NOMO-1 (cell line): ENCODE measurements around the gene ADCY10.
A peak's percentile ranks its signal among the peaks of the same experiment; 100 is the strongest.

Experiments used
- DNase-seq, 2 experiments: peaks; one replicate each; lab custom pipeline; 2025; ENCODE audit not compliant: unreplicated experiment in 2 of 2; lab: John Stamatoyannopoulos, UW

ADCY10 gene

GRCh38 chr1:167786502-167786901 lies 127.4 kb downstream of the ADCY10 start:
- no peak for DNase-seq

GRCh38 chr1:167784876-167785550 lies 128.9 kb downstream of the ADCY10 start:
- no peak for DNase-seq

GRCh38 chr1:167782946-167783345 lies 131.0 kb downstream of the ADCY10 start:
- DNase-seq = no peak

- DNase-seq = no peak
These were observed 132.4 kb downstream of the ADCY10 start for GRCh38 chr1:167781558-167781957.

GRCh38 chr1:167777269-167777650 lies 136.7 kb downstream of the ADCY10 start:
- DNase-seq = no peak

GRCh38 chr1:167776616-167777268 lies 137.2 kb downstream of the ADCY10 start:
- no peak for DNase-seq

- DNase-seq = no peak
These were observed 137.8 kb downstream of the ADCY10 start for GRCh38 chr1:167776151-167776550.

- DNase-seq = no peak
These were observed 138.8 kb downstream of the ADCY10 start for GRCh38 chr1:167775178-167775577.

GRCh38 chr1:167774710-167775109 lies 139.2 kb downstream of the ADCY10 start:
- no peak for DNase-seq

GRCh38 chr1:167773516-167773915 lies 140.4 kb downstream of the ADCY10 start:
- no peak for DNase-seq

GRCh38 chr1:167772436-167772835 lies 141.5 kb downstream of the ADCY10 start:
- DNase-seq = no peak

- no peak for DNase-seq
These were observed 143.8 kb downstream of the ADCY10 start for GRCh38 chr1:167770127-167770526.

GRCh38 chr1:167767761-167768160 lies 146.2 kb downstream of the ADCY10 start:
- peak; percentile 28 to 36 for DNase-seq

- no peak for DNase-seq
These were observed 147.4 kb downstream of the ADCY10 start for GRCh38 chr1:167766538-167766937.

- DNase-seq = no peak
These were observed 148.4 kb downstream of the ADCY10 start for GRCh38 chr1:167765496-167765895.

GRCh38 chr1:167764458-167765330 lies 149.2 kb downstream of the ADCY10 start:
- DNase-seq = no peak

GRCh38 chr1:167763525-167764220 lies 150.3 kb downstream of the ADCY10 start:
- DNase-seq = no peak

- DNase-seq = no peak
These were observed 151.7 kb downstream of the ADCY10 start for GRCh38 chr1:167762061-167762746.

- peak in 1 of 2 experiments; percentile 60 for DNase-seq
These were observed 152.5 kb downstream of the ADCY10 start for GRCh38 chr1:167761400-167761799.
